ENCODE data around the gene REV3L.
"Not testable (repeated sequence)": the region's sequence is repeated elsewhere in the genome, so short reads cannot be mapped to it uniquely, and the experiment has no call there.

The REV3L gene

GRCh38 chr6:111494951-111495635 is 12.1 kb upstream of the REV3L start:
- DNase-seq = no peak

DNA sequence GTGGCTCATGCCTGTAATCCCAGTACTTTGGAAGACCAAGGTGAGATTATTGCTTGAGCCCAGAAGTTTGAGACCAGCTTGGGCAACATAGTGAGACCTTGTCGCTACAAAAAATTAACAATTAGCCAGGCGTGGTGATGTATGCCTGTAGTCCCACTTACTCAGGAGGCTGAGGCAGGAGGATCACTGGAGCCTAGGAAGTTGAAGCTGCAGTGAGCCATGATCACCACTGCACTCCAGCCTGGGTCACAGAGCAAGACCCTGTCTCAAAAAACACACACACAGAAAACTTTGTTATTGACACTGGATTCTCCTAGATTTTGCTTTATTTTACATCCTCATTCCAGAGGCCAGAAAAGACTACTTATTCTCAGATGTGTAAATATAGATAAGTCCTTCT is 9.5 kb upstream of the REV3L start:
- DNase-seq = no peak

- no peak for DNase-seq
Observed at GRCh38 chr6:111490067-111490466, 7.0 kb upstream of the REV3L start.

GRCh38 chr6:111487661-111488060 is 4.6 kb upstream of the REV3L start:
- no peak for DNase-seq

DNA sequence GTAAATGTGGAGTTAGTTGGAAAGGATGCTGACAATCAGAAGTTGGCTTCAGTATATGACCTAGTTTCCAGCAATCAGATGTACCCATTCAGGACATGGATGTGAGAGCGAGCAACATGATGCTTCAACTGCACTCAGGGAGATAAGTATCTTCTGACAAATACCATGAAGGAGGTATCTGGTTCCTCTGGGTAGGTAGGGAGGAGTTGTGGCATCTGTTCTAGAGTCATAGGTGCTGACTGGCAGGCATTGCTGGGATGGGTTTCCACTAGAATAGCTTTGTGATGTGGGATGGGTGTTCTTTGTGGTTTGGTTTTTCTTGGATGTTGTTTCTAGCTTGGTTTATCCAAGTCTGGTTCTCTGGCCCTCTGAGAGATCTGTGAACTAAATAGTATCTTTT is 3.9 kb upstream of the REV3L start:
- DNase-seq = no peak

GRCh38 chr6:111486475-111486874 is 3.5 kb upstream of the REV3L start:
- no peak for DNase-seq

- DNase-seq = no peak
Observed at GRCh38 chr6:111485342-111485741, 2.3 kb upstream of the REV3L start.

GRCh38 chr6:111484633-111484930 is 1.6 kb upstream of the REV3L start:
- DNase-seq = no peak

GRCh38 chr6:111483736-111484632 is 966 bp upstream of the REV3L start:
- DNase-seq = peak; percentile 90

DNA sequence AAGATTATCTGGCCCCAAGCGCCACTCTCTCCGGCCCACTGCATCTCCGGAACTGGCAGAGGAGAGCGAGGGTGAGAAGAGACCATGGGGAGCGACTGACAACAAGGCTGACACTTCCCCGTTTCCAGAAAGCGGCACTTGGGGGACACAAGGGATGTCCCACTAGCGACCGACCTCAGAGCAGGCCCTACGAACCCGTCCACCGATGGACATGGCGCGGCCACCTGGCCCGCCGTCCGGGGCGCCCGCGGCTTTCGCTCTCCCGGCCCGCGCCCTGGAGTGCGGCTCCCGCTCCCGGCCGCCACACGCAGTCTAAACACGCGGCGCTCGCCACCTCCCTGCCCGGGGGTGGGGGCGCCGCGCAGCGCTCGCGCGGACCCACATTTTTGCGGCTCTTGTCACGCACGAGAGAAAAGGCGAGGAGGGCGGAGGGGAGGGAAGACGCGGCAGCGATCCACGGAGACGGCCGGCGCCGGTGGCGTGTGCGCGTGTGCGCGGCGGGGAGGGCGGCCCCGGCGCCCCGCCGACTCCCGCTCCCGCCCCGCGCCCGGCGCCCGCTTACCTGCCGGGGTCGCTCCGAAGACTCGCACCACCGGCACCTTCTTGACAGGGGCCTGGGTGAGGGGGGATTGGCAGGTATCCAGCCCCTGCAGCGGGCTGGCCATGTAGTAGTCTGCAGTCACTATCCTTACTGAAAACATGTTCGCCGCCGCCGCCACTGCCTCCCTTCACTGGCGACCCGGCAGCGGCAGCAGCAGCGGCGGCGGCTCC is 645 bp downstream of the REV3L start:
- peak; percentile 71 for DNase-seq

- no peak for DNase-seq
Observed at GRCh38 chr6:111481836-111482187, 1.2 kb downstream of the REV3L start.

- no peak for DNase-seq
Observed at GRCh38 chr6:111480988-111481822, 1.8 kb downstream of the REV3L start.

DNA sequence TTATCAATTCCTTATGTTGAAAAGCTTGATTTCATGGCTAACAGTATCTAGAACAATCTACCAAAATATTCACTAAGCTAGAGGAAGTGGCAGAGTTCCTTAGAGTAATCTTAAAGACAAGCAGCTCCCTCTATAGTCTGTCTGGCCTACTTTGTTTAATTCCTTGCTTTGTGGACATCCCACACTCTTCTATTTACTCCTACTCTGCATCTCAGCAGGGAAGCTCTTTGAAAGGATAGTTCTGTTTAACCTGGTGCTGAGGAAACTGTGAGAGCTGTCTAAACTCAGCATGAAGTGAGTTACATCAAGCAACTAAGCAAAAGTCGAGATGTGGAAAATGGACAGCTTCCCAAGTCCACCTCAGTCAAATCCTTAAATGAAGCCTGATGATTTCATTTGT is 4.3 kb downstream of the REV3L start:
- DNase-seq = no peak

GRCh38 chr6:111478064-111478476 is 4.9 kb downstream of the REV3L start:
- no peak for DNase-seq

DNA sequence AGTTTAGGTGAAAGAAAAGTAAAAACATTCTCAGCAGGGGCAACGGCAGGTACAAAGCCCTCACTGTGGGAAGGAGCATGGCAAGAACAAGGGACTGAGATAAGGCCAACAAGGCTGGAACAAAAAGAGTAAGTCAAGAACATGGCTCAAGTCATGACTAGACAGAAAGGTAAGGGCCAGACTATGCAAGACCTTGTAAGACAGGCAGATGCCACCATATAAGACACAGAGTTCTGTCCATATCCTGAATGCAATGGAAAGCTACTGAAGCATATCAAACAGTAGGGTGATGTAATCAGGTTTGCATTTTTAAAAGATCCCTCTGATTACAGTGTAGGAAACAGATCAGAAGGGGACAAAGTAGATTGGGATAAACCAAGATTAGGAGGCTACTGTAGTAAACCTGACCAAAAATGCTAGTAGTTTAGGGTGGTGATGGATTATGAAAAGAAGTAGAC is 5.5 kb downstream of the REV3L start:
- DNase-seq = no peak

DNA sequence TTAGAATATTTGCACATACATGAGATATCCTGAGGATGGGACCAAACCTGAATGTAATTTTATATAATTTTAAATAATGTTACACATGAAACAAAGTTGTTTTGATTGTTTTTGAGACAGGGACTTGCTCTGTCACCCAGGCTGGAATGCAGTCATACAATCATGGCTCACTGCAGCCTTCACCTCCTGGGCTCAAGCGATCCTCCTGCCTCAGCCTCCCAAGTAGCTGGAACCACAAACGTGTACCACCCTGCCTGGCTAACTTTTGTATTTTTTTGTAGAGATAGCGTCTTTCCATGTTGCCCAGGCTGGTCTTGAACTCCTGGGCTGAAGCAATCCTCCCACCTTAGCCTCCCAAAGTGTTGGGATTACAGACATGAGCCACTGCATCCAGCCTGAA is 7.0 kb downstream of the REV3L start:
- not testable (repeated sequence) for DNase-seq

DNA sequence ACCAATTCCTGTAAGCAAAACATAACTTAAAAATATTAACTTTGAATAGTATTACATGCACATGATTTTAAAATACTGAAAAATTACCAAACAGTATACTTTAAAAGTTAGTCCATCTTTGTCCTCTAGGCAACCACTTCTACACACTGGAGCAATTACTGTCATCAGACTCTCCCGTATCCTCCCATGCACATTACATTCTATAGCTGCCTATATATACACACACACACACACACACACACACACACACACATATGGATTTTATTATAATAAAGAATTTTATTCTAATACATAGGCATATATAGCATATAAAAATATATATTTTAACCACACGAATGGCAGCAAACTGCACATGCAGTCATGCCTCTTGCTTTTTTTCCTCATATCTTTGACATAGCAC is 8.2 kb downstream of the REV3L start:
- no peak for DNase-seq

DNA sequence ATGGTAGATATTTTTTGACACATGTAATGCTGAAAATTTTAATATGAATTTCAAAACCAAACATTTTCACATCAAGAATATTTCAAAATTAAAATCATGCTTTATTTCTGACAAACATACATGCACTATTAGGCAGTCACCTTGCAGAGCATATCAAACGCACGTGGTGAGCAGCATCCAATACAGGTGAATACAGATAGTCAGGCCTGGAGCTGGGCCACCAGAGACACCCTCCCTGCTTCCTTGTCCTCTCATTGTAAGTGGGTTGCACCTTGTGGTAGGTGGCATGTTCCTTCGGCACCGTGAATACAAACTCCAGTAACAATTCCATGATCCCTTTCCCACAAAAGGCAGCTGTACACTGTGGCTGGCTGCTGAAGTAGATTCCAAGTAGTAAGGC is 8.9 kb downstream of the REV3L start:
- no peak for DNase-seq

GRCh38 chr6:111472933-111473435 is 10.0 kb downstream of the REV3L start:
- no peak for DNase-seq

DNA sequence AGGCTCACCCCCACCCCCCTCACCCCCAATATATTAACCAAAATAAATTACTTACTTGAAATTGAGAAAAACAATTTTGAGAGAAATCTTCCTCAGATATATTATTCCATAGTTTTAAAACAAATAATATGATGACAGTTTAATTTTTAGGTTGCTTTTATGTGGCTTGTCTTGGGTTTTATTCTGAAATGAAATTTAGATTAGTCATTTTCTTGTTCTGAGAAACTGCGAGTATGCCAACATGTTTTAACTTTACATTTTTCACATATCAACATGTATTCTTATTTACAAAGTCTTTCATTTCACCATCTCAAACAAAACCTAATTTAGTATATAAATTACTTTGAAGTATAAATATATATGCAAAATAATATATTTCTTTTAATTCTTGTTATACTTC is 11.1 kb downstream of the REV3L start:
- DNase-seq = no peak

GRCh38 chr6:111471533-111471932 is 11.5 kb downstream of the REV3L start:
- no peak for DNase-seq

GRCh38 chr6:111470991-111471390 is 12.0 kb downstream of the REV3L start:
- DNase-seq = no peak

- DNase-seq = no peak
Observed at GRCh38 chr6:111469543-111469942, 13.5 kb downstream of the REV3L start.

Data from NK-92 treated with Interleukin-12 subunit alpha and Interleukin-12 subunit beta, amount 100 ng/mL, for 24 hours (cell line).